HK-2 (cell line): ENCODE measurements around the gene DACH1.

Experiments
- DNase-seq: peaks from one replicate; pipeline ENCODE4 v3.0.0-alpha.2; 2018; ENCODE audit not compliant: unreplicated experiment

The DACH1 gene

GRCh38 chr13:71491010-71491409, 376.0 kb downstream of the DACH1 start:
- no peak for DNase-seq

GRCh38 chr13:71489041-71489440, 378.0 kb downstream of the DACH1 start:
- DNase-seq: no peak

- no peak for DNase-seq
These were observed 378.8 kb downstream of the DACH1 start for GRCh38 chr13:71488201-71488600.

GRCh38 chr13:71485913-71486312, 381.1 kb downstream of the DACH1 start:
- DNase-seq: no peak

GRCh38 chr13:71483733-71484132, 383.3 kb downstream of the DACH1 start:
- DNase-seq: no peak

- no peak for DNase-seq
These were observed 385.5 kb downstream of the DACH1 start for GRCh38 chr13:71481501-71481900.

GRCh38 chr13:71481046-71481445, 386.0 kb downstream of the DACH1 start:
- DNase-seq: no peak

GRCh38 chr13:71477735-71478134, 389.3 kb downstream of the DACH1 start:
- DNase-seq: no peak

- DNase-seq: no peak
These were observed 392.1 kb downstream of the DACH1 start for GRCh38 chr13:71474936-71475335.

GRCh38 chr13:71469626-71470025, 397.4 kb downstream of the DACH1 start:
- no peak for DNase-seq

GRCh38 chr13:71464686-71465085, 402.3 kb downstream of the DACH1 start:
- DNase-seq: no peak

GRCh38 chr13:71461892-71462291, 405.1 kb downstream of the DACH1 start:
- DNase-seq: no peak

GRCh38 chr13:71460211-71460610, 406.8 kb downstream of the DACH1 start:
- no peak for DNase-seq

GRCh38 chr13:71459708-71460107, 407.3 kb downstream of the DACH1 start:
- no peak for DNase-seq

GRCh38 chr13:71457645-71458044, 409.4 kb downstream of the DACH1 start:
- no peak for DNase-seq

- DNase-seq: no peak
These were observed 410.9 kb downstream of the DACH1 start for GRCh38 chr13:71456136-71456535.

GRCh38 chr13:71454509-71454908, 412.5 kb downstream of the DACH1 start:
- no peak for DNase-seq

- DNase-seq: no peak
These were observed 418.8 kb downstream of the DACH1 start for GRCh38 chr13:71448080-71448630.

- DNase-seq: no peak
These were observed 429.3 kb downstream of the DACH1 start for GRCh38 chr13:71437704-71438103.

GRCh38 chr13:71430681-71431080, 436.3 kb downstream of the DACH1 start:
- no peak for DNase-seq

GRCh38 chr13:71417205-71417604, 449.8 kb downstream of the DACH1 start:
- no peak for DNase-seq

GRCh38 chr13:71412231-71412630, 454.8 kb downstream of the DACH1 start:
- no peak for DNase-seq

- no peak for DNase-seq
These were observed 458.6 kb downstream of the DACH1 start for GRCh38 chr13:71408416-71408815.

- DNase-seq: no peak
These were observed 467.3 kb downstream of the DACH1 start for GRCh38 chr13:71399631-71400215.
